Measurements from ENCODE around the gene SLC45A3.

SLC45A3 gene

GRCh38 chr1:205631768-205632668, 48.3 kb downstream of the SLC45A3 start, which contains the start of gene ELK4:
ELK4 (minus strand) TSS chr1:205632011; CDS start chr1:205623882, 8,129 bp downstream.
- peak; percentile 93 for DNase-seq

GRCh38 chr1:205631010-205631767, 49.1 kb downstream of the SLC45A3 start:
- peak; percentile 36 for DNase-seq

- no peak for DNase-seq
Observed at GRCh38 chr1:205630651-205631009, 49.7 kb downstream of the SLC45A3 start.

- DNase-seq, result no peak
Observed at GRCh38 chr1:205630241-205630640, 50.1 kb downstream of the SLC45A3 start.

- DNase-seq, result no peak
Observed at GRCh38 chr1:205629751-205630150, 50.6 kb downstream of the SLC45A3 start.

- no peak for DNase-seq
Observed at GRCh38 chr1:205627956-205628355, 52.4 kb downstream of the SLC45A3 start.

- DNase-seq, result no peak
Observed at GRCh38 chr1:205626216-205626615, 54.1 kb downstream of the SLC45A3 start.

- DNase-seq, result no peak
Observed at GRCh38 chr1:205623646-205624045, 56.7 kb downstream of the SLC45A3 start.

- DNase-seq, result no peak
Observed at GRCh38 chr1:205620269-205620668, 60.0 kb downstream of the SLC45A3 start.

GRCh38 chr1:205619376-205619775, 60.9 kb downstream of the SLC45A3 start:
- DNase-seq, result no peak

- DNase-seq, result no peak
Observed at GRCh38 chr1:205616563-205617293, 63.6 kb downstream of the SLC45A3 start.

GRCh38 chr1:205615789-205616188, 64.5 kb downstream of the SLC45A3 start:
- no peak for DNase-seq

GRCh38 chr1:205613854-205614412, 66.4 kb downstream of the SLC45A3 start:
- no peak for DNase-seq

GRCh38 chr1:205612556-205612955, 67.8 kb downstream of the SLC45A3 start:
- DNase-seq, result no peak

GRCh38 chr1:205612104-205612503, 68.2 kb downstream of the SLC45A3 start:
- no peak for DNase-seq

- no peak for DNase-seq
Observed at GRCh38 chr1:205610901-205611466, 69.3 kb downstream of the SLC45A3 start.

GRCh38 chr1:205610036-205610435, 70.3 kb downstream of the SLC45A3 start:
- DNase-seq, result no peak

Measured in NCI-H1694 (cell line).